ENCODE results near the gene FADS2.

FADS2 gene

GRCh38 chr11:61838921-61839320, 10.8 kb downstream of the FADS2 start:
- no peaks in the 10 kb centered on the region for H3K27me3 ChIP-seq (ENCODE audit: insufficient read depth, poor library complexity, severe bottlenecking)
- no peak overlapping the region for H3K4me3 ChIP-seq (replicated peaks; ENCODE audit: insufficient read depth, low read length)
- no peak overlapping the region for H3K27ac ChIP-seq (replicated peaks)
- no peak for TF ChIP-seq REST (IDR thresholded peaks at IDR 0.05; ENCODE audit: insufficient replicate concordance, low read depth)
- TF ChIP-seq CTCF (IDR thresholded peaks at IDR 0.05; ENCODE audit: insufficient read depth, low read length): no peak
- no peak for TF ChIP-seq SPI1 (IDR thresholded peaks at IDR 0.05; ENCODE audit: borderline replicate concordance, low read depth)
- TF ChIP-seq GABPA (IDR thresholded peaks at IDR 0.05; ENCODE audit: low read depth): no peak
- TF ChIP-seq POLR2AphosphoS5 (IDR thresholded peaks at IDR 0.05; ENCODE audit: low read depth): no peak
- no peak for DNase-seq (ENCODE audit: low read depth in 1 of 2, low spot score in 1 of 2)

GRCh38 chr11:61839742-61840141, 11.6 kb downstream of the FADS2 start:
- no peak for TF ChIP-seq REST (IDR thresholded peaks at IDR 0.05; ENCODE audit: insufficient replicate concordance, low read depth)
- TF ChIP-seq POLR2AphosphoS5 (IDR thresholded peaks at IDR 0.05; ENCODE audit: low read depth): no peak
- no peak for TF ChIP-seq SPI1 (IDR thresholded peaks at IDR 0.05; ENCODE audit: borderline replicate concordance, low read depth)
- TF ChIP-seq CTCF (IDR thresholded peaks at IDR 0.05; ENCODE audit: insufficient read depth, low read length): no peak
- no peak for TF ChIP-seq GABPA (IDR thresholded peaks at IDR 0.05; ENCODE audit: low read depth)
- Histone ChIP-seq H3K4me3 (replicated peaks; ENCODE audit: insufficient read depth, low read length) (no peak overlapping the region), H3K27ac (replicated peaks) (no peak overlapping the region), H3K27me3 (ENCODE audit: insufficient read depth, poor library complexity, severe bottlenecking) (no peaks in the 10 kb centered on the region)
- no peak for DNase-seq (ENCODE audit: low read depth in 1 of 2, low spot score in 1 of 2)

GRCh38 chr11:61840371-61840770, 12.3 kb downstream of the FADS2 start:
- Histone ChIP-seq H3K27me3 (ENCODE audit: insufficient read depth, poor library complexity, severe bottlenecking) (no peaks in the 10 kb centered on the region), H3K4me3 (replicated peaks; ENCODE audit: insufficient read depth, low read length) (no peak overlapping the region), H3K27ac (replicated peaks) (no peak overlapping the region)
- TF ChIP-seq GABPA (IDR thresholded peaks at IDR 0.05; ENCODE audit: low read depth) (no peak), SPI1 (IDR thresholded peaks at IDR 0.05; ENCODE audit: borderline replicate concordance, low read depth) (no peak), REST (IDR thresholded peaks at IDR 0.05; ENCODE audit: insufficient replicate concordance, low read depth) (no peak), CTCF (IDR thresholded peaks at IDR 0.05; ENCODE audit: insufficient read depth, low read length) (no peak), POLR2AphosphoS5 (IDR thresholded peaks at IDR 0.05; ENCODE audit: low read depth) (no peak)
- DNase-seq (ENCODE audit: low read depth in 1 of 2, low spot score in 1 of 2): no peak
